ENCODE data around the gene WNK4.

WNK4 gene

DNA sequence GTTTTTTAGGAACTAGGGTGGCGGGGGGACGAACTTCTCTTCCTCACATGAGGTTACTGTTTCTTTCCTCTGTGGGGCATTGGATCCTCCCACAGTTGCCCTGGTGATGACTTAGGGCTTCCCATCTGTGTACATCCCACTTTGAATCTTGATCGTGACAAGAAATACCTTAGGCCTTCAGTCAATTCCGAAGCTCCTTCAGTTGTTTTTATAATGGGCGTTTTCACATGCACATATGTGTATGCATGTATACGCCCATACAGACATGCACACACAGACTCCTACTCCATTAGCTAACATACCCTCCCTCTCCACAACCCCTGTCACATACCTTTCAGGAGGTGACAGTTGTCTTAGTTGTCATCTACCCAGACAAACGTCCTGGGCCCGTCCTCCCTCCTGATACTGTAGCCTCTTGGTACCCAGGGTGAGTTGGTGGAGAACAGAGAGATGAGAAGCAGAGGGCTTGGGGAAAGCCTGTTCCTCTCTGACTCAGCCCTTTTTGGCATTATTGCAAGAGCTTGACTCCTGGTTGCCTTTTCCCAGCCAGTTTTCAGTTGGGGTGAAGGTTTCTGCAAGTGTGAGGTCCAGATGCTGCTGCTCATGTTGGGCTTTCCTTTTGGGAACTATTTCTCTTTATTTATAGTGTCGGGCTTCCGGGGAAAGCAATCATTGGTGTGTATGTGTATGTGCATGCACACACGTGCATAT lies 61.7 kb downstream of the WNK4 start:
- DNase-seq: no peak

DNA sequence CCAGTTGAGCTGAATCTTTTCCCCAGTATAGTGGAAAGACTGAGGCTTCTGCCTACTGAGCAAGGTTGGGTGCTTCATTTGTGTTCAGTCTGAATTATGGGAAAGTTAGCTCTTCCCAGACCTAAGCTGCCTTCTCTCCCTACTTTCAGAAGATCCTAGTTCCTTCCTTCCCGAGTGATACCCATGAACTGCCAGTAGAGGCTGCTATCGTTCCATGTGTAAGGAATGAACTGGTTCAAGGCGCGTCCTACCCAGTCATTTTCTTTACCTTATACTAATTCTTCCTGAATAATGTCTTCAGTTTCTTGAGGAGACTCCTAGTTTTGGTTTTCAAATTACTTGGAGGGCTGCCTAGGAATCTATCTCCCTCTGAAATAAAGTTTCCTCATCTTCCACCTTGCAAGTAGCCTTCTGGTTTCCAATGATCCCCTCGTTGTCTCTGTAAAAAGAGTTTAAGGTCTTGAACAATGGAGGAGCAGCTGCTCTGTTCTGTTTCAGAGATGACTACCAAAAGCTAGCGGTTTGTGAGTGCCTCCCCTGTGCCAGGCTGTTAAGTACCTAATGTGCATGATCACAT lies 63.0 kb downstream of the WNK4 start:
- DNase-seq: peak; percentile 16

- DNase-seq: no peak
Observed at GRCh38 chr17:42844271-42844670, 63.9 kb downstream of the WNK4 start, which contains the start of gene AOC2. AOC2 (plus strand) TSS chr17:42844580; CDS start chr17:42844627, 47 bp downstream.

GRCh38 chr17:42844761-42845555 lies 64.5 kb downstream of the WNK4 start:
- no peak for DNase-seq

GRCh38 chr17:42845556-42845917 lies 65.1 kb downstream of the WNK4 start:
- DNase-seq: no peak

DNA sequence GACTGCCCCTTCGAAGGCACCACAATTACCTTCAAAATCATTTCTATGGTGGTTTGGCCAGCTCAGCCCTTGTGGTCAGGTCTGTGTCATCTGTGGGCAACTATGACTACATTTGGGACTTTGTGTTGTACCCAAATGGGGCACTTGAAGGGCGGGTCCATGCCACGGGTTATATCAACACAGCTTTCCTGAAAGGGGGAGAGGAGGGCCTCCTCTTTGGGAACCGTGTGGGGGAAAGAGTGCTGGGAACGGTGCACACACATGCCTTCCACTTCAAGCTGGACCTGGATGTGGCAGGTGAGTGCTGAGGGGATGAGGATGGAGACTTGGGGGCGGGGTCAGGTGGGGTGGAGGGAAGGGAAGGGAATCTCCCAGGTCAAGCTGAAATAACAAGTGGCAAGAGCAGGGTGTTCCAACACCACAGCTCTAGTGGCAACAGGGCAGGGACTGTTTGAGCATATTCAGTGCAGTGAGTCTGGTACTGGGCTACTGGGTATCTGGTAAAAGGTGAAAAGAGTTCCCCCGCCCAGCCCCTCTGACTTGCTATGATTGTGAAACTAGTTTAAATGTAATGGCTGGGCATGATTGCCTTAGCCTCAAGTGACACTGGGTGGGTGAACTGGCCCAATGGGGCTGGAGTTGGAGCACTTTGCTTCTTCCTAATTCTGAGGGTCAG lies 65.6 kb downstream of the WNK4 start:
- no peak for DNase-seq
